Measurements from ENCODE around the gene WWOX.

WWOX gene

GRCh38 chr16:78727536-78727935 is 628.1 kb downstream of the WWOX start:
- DNase-seq (ENCODE audit: low read depth) = no peak
- TF ChIP-seq CTCF (IDR thresholded peaks at IDR 0.05; ENCODE audit: control insufficient read depth, extremely low read depth, insufficient read depth) = no peak
- no peak overlapping the region for H3K4me3 ChIP-seq (ENCODE audit: low read depth, low read length)

DNA sequence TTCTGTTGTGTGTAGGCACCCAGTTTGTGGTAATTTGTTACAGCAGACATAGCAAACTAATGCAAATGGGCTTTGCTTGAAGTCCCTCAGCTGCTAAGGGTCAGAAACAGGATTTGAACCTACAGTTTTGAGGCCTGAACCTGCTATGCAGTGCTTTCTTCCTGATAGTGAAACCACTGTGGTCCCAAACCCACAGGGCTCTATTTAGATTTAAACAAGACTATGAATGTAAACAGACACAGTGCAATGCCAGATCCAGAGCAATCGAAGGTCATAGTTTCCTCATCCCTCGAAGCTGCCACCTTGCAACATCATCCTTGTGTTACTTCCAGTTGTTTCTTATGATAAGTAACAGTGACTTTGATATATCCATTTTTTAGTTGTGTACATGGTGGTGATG is 630.2 kb downstream of the WWOX start:
- H3K4me3 ChIP-seq (ENCODE audit: low read depth, low read length) = no peak overlapping the region
- TF ChIP-seq CTCF (IDR thresholded peaks at IDR 0.05; ENCODE audit: control insufficient read depth, extremely low read depth, insufficient read depth) = no peak
- DNase-seq (ENCODE audit: low read depth) = no peak

- TF ChIP-seq CTCF (IDR thresholded peaks at IDR 0.05; ENCODE audit: control insufficient read depth, extremely low read depth, insufficient read depth) = no peak
Observed at GRCh38 chr16:78731785-78732184, 632.3 kb downstream of the WWOX start.

GRCh38 chr16:78732696-78733095 is 633.2 kb downstream of the WWOX start:
- DNase-seq (ENCODE audit: low read depth) = no peak
- no peak overlapping the region for H3K4me3 ChIP-seq (ENCODE audit: low read depth, low read length)
- TF ChIP-seq CTCF (IDR thresholded peaks at IDR 0.05; ENCODE audit: control insufficient read depth, extremely low read depth, insufficient read depth) = no peak

More at GRCh38 chr16:78731785-78732184, 632.3 kb downstream of the WWOX start:
- DNase-seq (ENCODE audit: low read depth) = no peak
- H3K4me3 ChIP-seq (ENCODE audit: low read depth, low read length) = no peak overlapping the region

GRCh38 chr16:78735337-78735736 is 635.9 kb downstream of the WWOX start:
- TF ChIP-seq CTCF (IDR thresholded peaks at IDR 0.05; ENCODE audit: control insufficient read depth, extremely low read depth, insufficient read depth) = no peak
- DNase-seq (ENCODE audit: low read depth) = no peak
- H3K4me3 ChIP-seq (ENCODE audit: low read depth, low read length) = no peak overlapping the region

GRCh38 chr16:78737630-78738029 is 638.2 kb downstream of the WWOX start:
- no peak for DNase-seq (ENCODE audit: low read depth)
- no peak for TF ChIP-seq CTCF (IDR thresholded peaks at IDR 0.05; ENCODE audit: control insufficient read depth, extremely low read depth, insufficient read depth)
- no peak overlapping the region for H3K4me3 ChIP-seq (ENCODE audit: low read depth, low read length)

DNA sequence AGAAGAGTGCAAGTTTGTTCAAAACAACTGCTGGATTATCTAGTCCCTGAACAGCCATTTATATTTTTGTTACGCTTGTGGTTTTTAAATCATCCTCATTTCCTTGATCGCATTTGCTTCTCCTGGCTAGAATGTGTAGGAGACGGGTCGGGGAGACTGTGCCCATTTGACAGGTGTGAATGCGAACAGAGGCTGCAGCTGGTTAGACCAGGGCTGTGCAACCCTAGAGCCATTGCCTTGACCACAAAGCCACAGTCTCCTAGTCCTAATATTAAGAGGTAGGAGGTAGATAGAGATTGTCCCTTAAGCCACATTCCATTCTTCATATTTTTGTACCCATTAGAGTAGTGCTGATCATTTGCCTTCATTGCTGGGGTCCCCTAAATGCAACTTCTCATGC is 639.1 kb downstream of the WWOX start:
- no peak overlapping the region for H3K4me3 ChIP-seq (ENCODE audit: low read depth, low read length)
- no peak for DNase-seq (ENCODE audit: low read depth)
- no peak for TF ChIP-seq CTCF (IDR thresholded peaks at IDR 0.05; ENCODE audit: control insufficient read depth, extremely low read depth, insufficient read depth)

Measured in LNCaP clone FGC (cell line).